H1 (cell line): ENCODE results near the gene STIM2.

Experiments used
- JUND ChIP-seq: IDR thresholded peaks from 2 replicates; pipeline ENCODE4 v1.6.1; 2011; ENCODE audit warnings: mild to moderate bottlenecking, improper control_type of control experiment, low read length
- PHF8 ChIP-seq: fragments of 200-600 bp; sonication (generic); conservative IDR thresholded peaks from 2 replicates; pipeline ENCODE4 v1.7.1; 2012; ENCODE audit warnings: low read depth, mild to moderate bottlenecking, inconsistent platforms, low read length, moderate library complexity
- RXRA ChIP-seq: IDR thresholded peaks from 2 replicates; pipeline ENCODE4 v1.6.1; 2011; ENCODE audit warnings: low read depth, mild to moderate bottlenecking, low read length, moderate library complexity; ENCODE audit not compliant: insufficient read depth
- YY1 ChIP-seq: IDR thresholded peaks from 2 replicates; pipeline ENCODE4 v1.6.1; 2011; ENCODE audit warnings: low read depth, mild to moderate bottlenecking, low read length
- TF ChIP-seq, protein P1 (sequence below): IDR thresholded peaks from 2 replicates; pipeline ENCODE4 v1.6.1; 2012; ENCODE audit warnings: inconsistent platforms

DNA sequence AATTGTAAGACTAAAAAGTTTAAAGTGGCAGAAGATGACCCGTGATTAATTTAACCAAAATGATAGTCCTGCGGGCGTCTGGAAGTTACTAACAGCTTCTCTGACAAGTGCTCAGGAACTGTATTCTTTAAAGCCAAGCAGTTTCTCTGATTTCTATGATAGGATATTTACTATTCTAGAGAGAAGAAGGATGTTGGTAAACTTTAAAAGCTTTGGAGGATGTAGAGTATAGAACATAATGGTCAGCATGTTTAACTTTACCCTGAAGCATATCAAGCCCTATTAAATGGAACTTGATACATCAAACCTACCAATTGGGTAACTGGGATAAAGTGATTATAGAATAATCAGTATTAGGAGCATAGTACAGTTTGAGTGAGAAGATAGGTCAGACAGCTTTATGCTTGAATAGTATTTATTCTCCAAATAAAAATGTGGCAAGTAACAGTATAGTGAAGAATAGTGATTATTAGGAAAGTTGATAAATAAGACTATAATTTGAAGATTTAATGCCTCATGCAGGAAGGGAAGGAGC, 1.8 kb downstream of the STIM2 start:
- TF ChIP-seq RXRA (no peak), JUND (no peak), YY1 (no peak), PHF8 (no peak)
- TF ChIP-seq, protein P1, sequence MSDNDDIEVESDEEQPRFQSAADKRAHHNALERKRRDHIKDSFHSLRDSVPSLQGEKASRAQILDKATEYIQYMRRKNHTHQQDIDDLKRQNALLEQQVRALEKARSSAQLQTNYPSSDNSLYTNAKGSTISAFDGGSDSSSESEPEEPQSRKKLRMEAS: no peak
